RWPE1 (cell line): ENCODE data around the gene PAK1.

Experiments used
- CTCF ChIA-PET: fragments of 350-600 bp; sonication (Branson Sonifier 250); formaldehyde crosslinking; extraction: SDS; loops from one replicate; lab custom pipeline; 2021; lab: Yijun Ruan, JAX
- POLR2A ChIA-PET: fragments of 400-600 bp; formaldehyde crosslinking; extraction: SDS; loops from one replicate; lab custom pipeline; 2020; ENCODE audit warnings: antibody characterized with exemption; ENCODE audit not compliant: low non-redundant PET; lab: Yijun Ruan, JAX
- DNase-seq: peaks from one replicate; pipeline ENCODE4 v3.0.0; 2012; ENCODE audit warnings: low spot score
- H3K27ac ChIP-seq: fragments of 450-650 bp; 2 replicates; pipeline ENCODE4 v1.5.1; 2017
- CTCF ChIP-seq: fragments of 450-650 bp; conservative IDR thresholded peaks from 2 replicates; pipeline ENCODE4 v1.5.1; 2017; ENCODE audit warnings: low read depth, mild to moderate bottlenecking

Gene PAK1

GRCh38 chr11:77473801-77474683 is at the start of gene PAK1:
TSS of gene PAK1 (minus strand) at chr11:77474094. CDS start at chr11:77392520, 81,574 bp downstream.
- peak within 1 kb of the TSS; percentile 65 for H3K27ac ChIP-seq
- ChIA-PET CTCF (interaction anchor here (1.1 to 1.4 kb wide), 2 partner anchors 51 to 74 kb away, joined by 6 read pairs; no protein-coding TSS in a partner anchor), POLR2A (no interaction called here)
- peak; percentile 31; the same call in 1 of the 2 replicates for TF ChIP-seq CTCF
- DNase-seq: peak; percentile 92

- POLR2A ChIA-PET: no interaction called here
- no peak for TF ChIP-seq CTCF
- CTCF ChIA-PET: no interaction called here
- H3K27ac ChIP-seq: no peak overlapping the region
- DNase-seq: no peak
Observed at GRCh38 chr11:77522215-77522614, 48.3 kb upstream of the PAK1 start.

GRCh38 chr11:77519847-77520246 is 46.0 kb upstream of the PAK1 start:
- no peak overlapping the region for H3K27ac ChIP-seq
- TF ChIP-seq CTCF: no peak
- CTCF ChIA-PET: no interaction called here
- DNase-seq: no peak
- POLR2A ChIA-PET: no interaction called here

- POLR2A ChIA-PET: no interaction called here
- no peak overlapping the region for H3K27ac ChIP-seq
- no peak for DNase-seq
- CTCF ChIA-PET: no interaction called here
- TF ChIP-seq CTCF: no peak
Observed at GRCh38 chr11:77518471-77518870, 44.6 kb upstream of the PAK1 start.

GRCh38 chr11:77517753-77518152 is 43.9 kb upstream of the PAK1 start:
- POLR2A ChIA-PET: no interaction called here
- TF ChIP-seq CTCF: no peak
- no peak for DNase-seq
- CTCF ChIA-PET: no interaction called here
- H3K27ac ChIP-seq: no peak overlapping the region

- CTCF ChIA-PET: no interaction called here
- DNase-seq: no peak
- no peak for TF ChIP-seq CTCF
- H3K27ac ChIP-seq: no peak overlapping the region
- POLR2A ChIA-PET: no interaction called here
Observed at GRCh38 chr11:77517226-77517625, 43.3 kb upstream of the PAK1 start.
